Body of pancreas (tissue), 4 donors: ENCODE data around the gene CCT7.

Experiments used
- CTCF ChIP-seq, 7 experiments: fragments of 450-650 bp in 4 of 7; fragments of 200-600 bp in 3 of 7; sonication (generic) in 3 of 7; IDR thresholded peaks; one replicate each; pipeline ENCODE4 v1.5.1; 2016 to 2019; ENCODE audit warnings: antibody characterized with exemption in 7 of 7
- POLR2A ChIP-seq, 3 donors: fragments of 450-650 bp; IDR thresholded peaks; one replicate each; pipeline ENCODE4 v1.6.1; 2016; ENCODE audit warnings: antibody characterized with exemption in 3 of 3, mild to moderate bottlenecking in 2 of 3

GRCh38 chr2:73259276-73259675, 25.2 kb downstream of the CCT7 start:
- TF ChIP-seq POLR2A (IDR thresholded peaks at IDR 0.05) (no peak), CTCF (IDR thresholded peaks at IDR 0.05) (no peak)
